HepG2 (cell line): ENCODE measurements around the gene LRRC27.

Source experiments
- BRCA1 ChIP-seq: sonication (generic); formaldehyde crosslinking; IDR thresholded peaks from 2 replicates; pipeline ENCODE4 v1.4.0; 2020; ENCODE audit warnings: missing genetic modification reagents
- CHD4 ChIP-seq: fragments of 200-600 bp; sonication (generic); IDR thresholded peaks from 2 replicates; pipeline ENCODE4 v1.7.0; 2017; ENCODE audit warnings: mild to moderate bottlenecking, low read length, borderline replicate concordance
- ETV6 ChIP-seq: sonication (generic); formaldehyde crosslinking; conservative IDR thresholded peaks from 2 replicates; pipeline ENCODE4 v1.4.0; 2020; ENCODE audit warnings: missing genetic modification reagents
- FOSL1 ChIP-seq: sonication (generic); formaldehyde crosslinking; IDR thresholded peaks from 2 replicates; pipeline ENCODE4 v1.9.0; 2021; ENCODE audit warnings: missing genetic modification reagents, borderline replicate concordance
- GABPA ChIP-seq, 2 experiments: IDR thresholded peaks; 2 replicates each; pipeline ENCODE4 v1.6.1; 2011 to 2016; ENCODE audit warnings: low read depth in 2 of 2, low read length in 1 of 2, missing biosample characterization in 1 of 2, missing genetic modification characterization in 1 of 2
- GRHL1 ChIP-seq: sonication (generic); formaldehyde crosslinking; conservative IDR thresholded peaks from 2 replicates; pipeline ENCODE4 v1.8.0; 2022; ENCODE audit warnings: missing genetic modification reagents
- HIVEP1 ChIP-seq: sonication (generic); formaldehyde crosslinking; IDR thresholded peaks from 2 replicates; pipeline ENCODE4 v1.4.0; 2020; ENCODE audit warnings: mild to moderate bottlenecking, missing genetic modification reagents
- RAD21 ChIP-seq: fragments of 450-650 bp; formaldehyde crosslinking; IDR thresholded peaks from 2 replicates; pipeline ENCODE4 v1.5.0; 2020; ENCODE audit warnings: mild to moderate bottlenecking
- SP1 ChIP-seq, 2 experiments: fragments of 450-650 bp in 1 of 2; sonication (generic) in 1 of 2; formaldehyde crosslinking in 1 of 2; IDR thresholded peaks; 2 replicates each; pipeline versions ENCODE4 v1.4.0 to v1.6.1; 2016 to 2020; ENCODE audit warnings: missing genetic modification reagents in 1 of 2
- ZNF33A ChIP-seq: sonication (generic); formaldehyde crosslinking; IDR thresholded peaks from 2 replicates; pipeline ENCODE4 v1.5.1; 2020; ENCODE audit warnings: missing genetic modification reagents, mild to moderate bottlenecking, moderate library complexity, borderline replicate concordance
- TF ChIP-seq, protein P1 (sequence below): IDR thresholded peaks from 2 replicates; pipeline ENCODE4 v1.6.1; 2016

DNA sequence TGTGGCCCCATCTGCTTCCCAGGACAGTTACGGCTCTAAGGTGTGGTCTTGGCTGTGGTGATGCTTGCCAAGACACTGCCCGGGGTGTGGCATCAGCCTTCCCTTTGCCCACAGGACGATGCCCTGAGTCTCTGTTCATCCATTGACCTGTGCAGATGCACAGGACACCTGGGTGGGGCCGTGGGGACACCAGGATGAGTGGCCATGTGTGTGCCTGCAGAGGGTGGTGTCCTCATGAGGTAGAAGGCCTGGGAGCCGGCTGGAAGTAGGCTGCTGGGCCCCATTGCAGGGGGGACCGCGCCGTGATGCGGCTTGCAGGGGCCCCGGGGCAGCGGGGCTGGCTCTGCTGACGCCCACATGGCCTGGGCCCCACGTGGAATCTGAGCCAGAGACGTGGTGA is 42.6 kb downstream of the LRRC27 start:
- TF ChIP-seq BRCA1 (CRISPR knock-in tag) (no peak), HIVEP1 (CRISPR knock-in tag) (no peak), ZNF33A (CRISPR knock-in tag) (no peak), ETV6 (CRISPR knock-in tag) (no peak), GRHL1 (CRISPR knock-in tag) (no peak), CHD4 (no peak), RAD21 (CRISPR knock-in tag) (no peak), FOSL1 (CRISPR knock-in tag) (no peak), GABPA (IDR thresholded peaks at IDR 0.05; ENCODE audit: low read depth, low read length) (no peak), GABPA (CRISPR knock-in tag; IDR thresholded peaks at IDR 0.05; ENCODE audit: low read depth) (no peak), SP1 (IDR thresholded peaks at IDR 0.05) (no peak), SP1 (CRISPR knock-in tag; IDR thresholded peaks at IDR 0.05) (no peak)
- TF ChIP-seq, protein P1, sequence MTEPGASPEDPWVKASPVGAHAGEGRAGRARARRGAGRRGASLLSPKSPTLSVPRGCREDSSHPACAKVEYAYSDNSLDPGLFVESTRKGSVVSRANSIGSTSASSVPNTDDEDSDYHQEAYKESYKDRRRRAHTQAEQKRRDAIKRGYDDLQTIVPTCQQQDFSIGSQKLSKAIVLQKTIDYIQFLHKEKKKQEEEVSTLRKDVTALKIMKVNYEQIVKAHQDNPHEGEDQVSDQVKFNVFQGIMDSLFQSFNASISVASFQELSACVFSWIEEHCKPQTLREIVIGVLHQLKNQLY (CRISPR knock-in tag), result no peak
